H9 (cell line): ENCODE measurements around the gene PXT1. TPM values are rescaled to one million over a fixed set of nuclear protein-coding genes. Genes with fewer than 3 reads are reported as not detected.

Experiments
- DNase-seq: peaks from one replicate; pipeline ENCODE4 v3.0.0-alpha.2; 2017
- H2AFZ ChIP-seq: one replicate; pipeline ENCODE4 v1.6.1; 2013; ENCODE audit warnings: mild to moderate bottlenecking, low read length, control low read depth, moderate library complexity
- H2AK5ac ChIP-seq: 2 replicates; pipeline ENCODE4 v1.6.1; 2013; ENCODE audit warnings: low read length, control low read depth, mixed read lengths; ENCODE audit not compliant: insufficient read length
- H2BK120ac ChIP-seq: one replicate; pipeline ENCODE4 v1.6.1; 2013; ENCODE audit warnings: low read depth, mild to moderate bottlenecking, low read length, control low read depth, inconsistent platforms; ENCODE audit not compliant: poor library complexity, severe bottlenecking
- H2BK12ac ChIP-seq: 2 replicates; pipeline ENCODE4 v1.6.1; 2013; ENCODE audit warnings: low read length, control low read depth, mixed read lengths, low read depth; ENCODE audit not compliant: insufficient read length
- H2BK15ac ChIP-seq: 2 replicates; pipeline ENCODE4 v1.6.1; 2013; ENCODE audit warnings: low read depth, low read length, control low read depth
- H2BK20ac ChIP-seq: one replicate; pipeline ENCODE4 v1.6.1; 2013; ENCODE audit warnings: low read depth, mild to moderate bottlenecking, low read length, control low read depth, inconsistent platforms; ENCODE audit not compliant: poor library complexity, severe bottlenecking
- H2BK5ac ChIP-seq: 2 replicates; pipeline ENCODE4 v1.6.1; 2013; ENCODE audit warnings: low read length, control low read depth, mixed read lengths; ENCODE audit not compliant: insufficient read length
- H3K14ac ChIP-seq: 2 replicates; pipeline ENCODE4 v1.6.1; 2013; ENCODE audit warnings: low read length, control low read depth; ENCODE audit not compliant: insufficient read depth
- H3K18ac ChIP-seq: 2 replicates; pipeline ENCODE4 v1.6.1; 2013; ENCODE audit warnings: low read depth, mild to moderate bottlenecking, mixed read lengths, low read length, control low read depth; ENCODE audit not compliant: insufficient read length
- H3K23ac ChIP-seq: 2 replicates; pipeline ENCODE4 v1.6.1; 2013; ENCODE audit warnings: low read length, control low read depth, mixed read lengths, low read depth; ENCODE audit not compliant: insufficient read length
- H3K23me2 ChIP-seq: 2 replicates; pipeline ENCODE4 v1.6.1; 2013; ENCODE audit warnings: low read depth, mild to moderate bottlenecking, mixed read lengths, low read length, control low read depth; ENCODE audit not compliant: insufficient read length, poor library complexity, severe bottlenecking
- H3K27ac ChIP-seq: 2 replicates; pipeline ENCODE4 v1.5.1; 2013; ENCODE audit warnings: low read length, control low read depth, mixed read lengths, low read depth; ENCODE audit not compliant: insufficient read length
- H3K27me3 ChIP-seq: 2 replicates; pipeline ENCODE4 v1.6.1; 2013; ENCODE audit warnings: low read length, control low read depth, inconsistent platforms; ENCODE audit not compliant: insufficient read depth
- H3K4ac ChIP-seq: 2 replicates; pipeline ENCODE4 v1.6.1; 2013; ENCODE audit warnings: low read depth, mild to moderate bottlenecking, control low read depth, inconsistent platforms, low read length, moderate library complexity
- H3K4me1 ChIP-seq: 2 replicates; pipeline ENCODE4 v1.6.1; 2013; ENCODE audit warnings: low read length, control low read depth, inconsistent platforms; ENCODE audit not compliant: insufficient read depth
- H3K4me2 ChIP-seq: 2 replicates; pipeline ENCODE4 v1.6.1; 2013; ENCODE audit warnings: low read length, control low read depth, mixed read lengths; ENCODE audit not compliant: insufficient read length, insufficient read depth
- H3K56ac ChIP-seq: 2 replicates; pipeline ENCODE4 v1.6.1; 2013; ENCODE audit warnings: low read depth, mild to moderate bottlenecking, mixed read lengths, low read length, control low read depth; ENCODE audit not compliant: insufficient read length
- H3K79me1 ChIP-seq: 2 replicates; pipeline ENCODE4 v1.6.1; 2013; ENCODE audit warnings: low read depth, mild to moderate bottlenecking, moderate library complexity, low read length, control low read depth, inconsistent platforms; ENCODE audit not compliant: insufficient read depth, poor library complexity, severe bottlenecking
- H3K79me2 ChIP-seq: 2 replicates; pipeline ENCODE4 v1.6.1; 2013; ENCODE audit warnings: low read length, control low read depth, inconsistent platforms; ENCODE audit not compliant: insufficient read depth
- H3K9ac ChIP-seq: 2 replicates; pipeline ENCODE4 v1.6.1; 2013; ENCODE audit warnings: low read length, control low read depth, mixed read lengths; ENCODE audit not compliant: insufficient read length; ENCODE audit errors: extremely low read depth
- H3K9me3 ChIP-seq: one replicate; pipeline ENCODE4 v1.6.1; 2013; ENCODE audit warnings: low read depth, low read length, inconsistent platforms; ENCODE audit not compliant: control insufficient read depth
- H3T11ph ChIP-seq: one replicate; pipeline ENCODE4 v1.6.1; 2013; ENCODE audit warnings: mild to moderate bottlenecking, low read length, control low read depth, inconsistent platforms
- H4K20me1 ChIP-seq: one replicate; pipeline ENCODE4 v1.6.1; 2013; ENCODE audit not compliant: control insufficient read depth, insufficient read length, insufficient read depth
- H4K5ac ChIP-seq: 2 replicates; pipeline ENCODE4 v1.6.1; 2013; ENCODE audit warnings: low read depth, mild to moderate bottlenecking, mixed read lengths, low read length, control low read depth; ENCODE audit not compliant: insufficient read length
- H4K8ac ChIP-seq: replicated peaks from 2 replicates; pipeline ENCODE4 v1.6.1; 2013; ENCODE audit warnings: low read length, control low read depth, mixed read lengths, low read depth; ENCODE audit not compliant: insufficient read length
- H4K91ac ChIP-seq: 2 replicates; pipeline ENCODE4 v1.6.1; 2013; ENCODE audit warnings: low read depth, mild to moderate bottlenecking, moderate library complexity, mixed read lengths, low read length, control low read depth; ENCODE audit not compliant: insufficient read length
- H3K27ac Mint-ChIP-seq, 3 experiments: 2 replicates in 2 of 3; 3 replicates in 1 of 3; pipeline ENCODE4 v1.8.0; 2020 to 2021; ENCODE audit warnings: mixed read lengths in 3 of 3, mild to moderate bottlenecking in 1 of 3, moderate library complexity in 1 of 3
- H3K27me3 Mint-ChIP-seq: 2 replicates; pipeline ENCODE4 v1.8.0; 2021; ENCODE audit warnings: low read depth, mild to moderate bottlenecking, moderate library complexity, mixed read lengths
- H3K36me3 Mint-ChIP-seq, 3 experiments: 2 replicates in 2 of 3; 3 replicates in 1 of 3; pipeline ENCODE4 v1.8.0; 2020 to 2021; ENCODE audit warnings: low read depth in 3 of 3, mixed read lengths in 3 of 3; ENCODE audit not compliant: insufficient read depth in 1 of 3
- H3K4me1 Mint-ChIP-seq, 2 experiments: 2 replicates each; pipeline ENCODE4 v1.8.0; 2020; ENCODE audit warnings: mixed read lengths in 2 of 2
- H3K4me3 Mint-ChIP-seq, 2 experiments: 2 replicates in 1 of 2; 3 replicates in 1 of 2; pipeline ENCODE4 v1.8.0; 2020 to 2021; ENCODE audit warnings: mild to moderate bottlenecking in 2 of 2, mixed read lengths in 2 of 2, moderate library complexity in 1 of 2
- H3K9me3 Mint-ChIP-seq, 2 experiments: 2 replicates in 1 of 2; 3 replicates in 1 of 2; pipeline ENCODE4 v1.8.0; 2020; ENCODE audit warnings: mild to moderate bottlenecking in 2 of 2, mixed read lengths in 2 of 2, moderate library complexity in 1 of 2
- whole genome bisulfite sequencing: extraction: QIAGEN DNeasy Blood & Tissue Kit; methylation state at CpG from one replicate; pipeline ENCODE4 v1.1.7; 2013; ENCODE audit warnings: missing lambda C conversion rate, low lambda C conversion rate, mixed read lengths; ENCODE audit not compliant: insufficient read length; ENCODE audit errors: extremely low coverage; 5-methylcytosine and 5-hydroxymethylcytosine counted together
- total RNA-seq: library from RNA; stranded (reverse); gene quantifications from 2 replicates; pipeline ENCODE4 v1.2.1, GENCODE V29; 2021
- TF ChIP-seq, protein P1 (sequence below): fragments of 200-600 bp; sonication (generic); conservative IDR thresholded peaks from 3 replicates; pipeline ENCODE4 v1.8.0; 2021; ENCODE audit warnings: antibody characterized with exemption, mild to moderate bottlenecking

PXT1 gene
- total RNA-seq, 1 experiment from 2014 or later: not detected

DNA sequence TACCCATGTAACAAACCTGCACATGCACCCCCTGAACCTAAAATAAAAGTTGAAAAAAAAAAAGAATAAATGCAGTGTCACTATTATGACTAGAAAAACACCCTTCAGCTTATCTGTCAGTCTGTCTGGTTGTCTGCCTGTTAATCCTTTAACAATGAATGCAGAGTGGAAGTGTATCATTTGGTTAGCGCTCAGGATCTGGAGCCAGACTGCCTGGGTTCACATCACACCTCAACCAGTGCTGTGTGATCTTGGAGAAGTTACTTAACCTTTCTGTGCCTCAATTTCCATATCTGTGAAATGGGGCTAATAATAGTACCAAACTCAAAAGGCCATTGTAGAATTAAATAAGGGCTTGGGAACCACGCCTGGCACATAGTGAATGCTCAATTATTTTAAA lies 72.0 kb downstream of the PXT1 start:
- no CpG with 5 or more reads among the region's 2 CpGs for WGBS
- TF ChIP-seq, protein P1, sequence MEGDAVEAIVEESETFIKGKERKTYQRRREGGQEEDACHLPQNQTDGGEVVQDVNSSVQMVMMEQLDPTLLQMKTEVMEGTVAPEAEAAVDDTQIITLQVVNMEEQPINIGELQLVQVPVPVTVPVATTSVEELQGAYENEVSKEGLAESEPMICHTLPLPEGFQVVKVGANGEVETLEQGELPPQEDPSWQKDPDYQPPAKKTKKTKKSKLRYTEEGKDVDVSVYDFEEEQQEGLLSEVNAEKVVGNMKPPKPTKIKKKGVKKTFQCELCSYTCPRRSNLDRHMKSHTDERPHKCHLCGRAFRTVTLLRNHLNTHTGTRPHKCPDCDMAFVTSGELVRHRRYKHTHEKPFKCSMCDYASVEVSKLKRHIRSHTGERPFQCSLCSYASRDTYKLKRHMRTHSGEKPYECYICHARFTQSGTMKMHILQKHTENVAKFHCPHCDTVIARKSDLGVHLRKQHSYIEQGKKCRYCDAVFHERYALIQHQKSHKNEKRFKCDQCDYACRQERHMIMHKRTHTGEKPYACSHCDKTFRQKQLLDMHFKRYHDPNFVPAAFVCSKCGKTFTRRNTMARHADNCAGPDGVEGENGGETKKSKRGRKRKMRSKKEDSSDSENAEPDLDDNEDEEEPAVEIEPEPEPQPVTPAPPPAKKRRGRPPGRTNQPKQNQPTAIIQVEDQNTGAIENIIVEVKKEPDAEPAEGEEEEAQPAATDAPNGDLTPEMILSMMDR: no peak
- Histone ChIP-seq H3K4me2 (no peak overlapping the region), H2AK5ac (no peak overlapping the region), H3K18ac (no peak overlapping the region), H4K91ac (no peak overlapping the region), H3K9ac (no peak overlapping the region), H3K56ac (no peak overlapping the region), H3K79me2 (0 out of 2 replicates have a peak, but pooled peaks cover 2% of the 10 kb centered on the region), H3K23me2 (no peaks in the 10 kb centered on the region), H2BK15ac (no peak overlapping the region), H2AFZ (no peak overlapping the region), H3K4ac (no peak overlapping the region), H3T11ph (no peak overlapping the region), H3K4me1 (no peaks in the 10 kb centered on the region; the same call in 1 of the 2 replicates), H2BK12ac (no peak overlapping the region), H3K79me1 (no peaks in the 10 kb centered on the region), H4K5ac (no peak overlapping the region), H3K23ac (no peak overlapping the region), H4K20me1 (no peaks in the 10 kb centered on the region), H3K27me3 (no peaks in the 10 kb centered on the region), H2BK5ac (no peak overlapping the region), H3K9me3 (no peaks in the 10 kb centered on the region), H3K27ac (no peak overlapping the region), H2BK20ac (no peak overlapping the region), H3K14ac (no peak overlapping the region), H2BK120ac (no peak overlapping the region), H4K8ac (no peak overlapping the region)
- Mint-ChIP-seq H3K36me3 (peaks cover 0 to 7% (median 0%) of the 10 kb centered on the region in 3 experiments; a peak in 2 of 7 replicates), H3K27ac (no peak overlapping the region), H3K9me3 (peaks cover 0 to 4% of the 10 kb centered on the region in 2 experiments; a peak in 2 of 5 replicates), H3K27me3 (peaks cover 7% of the 10 kb centered on the region), H3K4me1 (peaks cover 6 to 17% of the 10 kb centered on the region in 2 experiments), H3K4me3 (no peak overlapping the region)
- DNase-seq: no peak
